OCI-LY3 (cell line): ENCODE measurements around the gene CATSPERD.
"Not testable (repeated sequence)": the region's sequence is repeated elsewhere in the genome, so short reads cannot be mapped to it uniquely, and the experiment has no call there.

Experiments
- H2AFZ ChIP-seq: fragments of 200-600, 300-600 bp; shearing (Covaris generic); 2 replicates; pipeline ENCODE4 v1.6.0; 2014; ENCODE audit warnings: antibody characterized with exemption, low read depth, low read length
- H3K27ac ChIP-seq: fragments of 200-600, 300-600 bp; sonication (generic); 2 replicates; pipeline ENCODE4 v1.5.1; 2014; ENCODE audit warnings: mild to moderate bottlenecking, low read length, moderate library complexity, mixed read lengths
- H3K27me3 ChIP-seq: fragments of 200-600, 300-600 bp; sonication (generic); 2 replicates; pipeline ENCODE4 v1.6.1; 2014; ENCODE audit warnings: low read depth, low read length, mixed read lengths
- H3K36me3 ChIP-seq: fragments of 200-600, 300-600 bp; sonication (generic); replicated peaks from 2 replicates; pipeline ENCODE3; 2014; ENCODE audit warnings: low read depth, low read length, mixed read lengths
- H3K4me1 ChIP-seq: fragments of 300-600, 200-600 bp; sonication (generic); 2 replicates; pipeline ENCODE4 v1.6.1; 2014; ENCODE audit warnings: low read length, mixed read lengths
- H3K4me2 ChIP-seq: fragments of 200-600, 300-600 bp; sonication (generic); 2 replicates; pipeline ENCODE4 v1.6.1; 2014; ENCODE audit warnings: low read length, mixed read lengths
- H3K4me3 ChIP-seq: fragments of 300-600, 200-600 bp; sonication (generic); 2 replicates; pipeline ENCODE4 v1.5.1; 2014; ENCODE audit warnings: antibody characterized with exemption, mild to moderate bottlenecking, low read length, moderate library complexity
- H3K79me2 ChIP-seq: fragments of 300-600, 200-600 bp; shearing (Covaris generic); 2 replicates; pipeline ENCODE4 v1.6.1; 2014; ENCODE audit warnings: mild to moderate bottlenecking, low read length, mixed read lengths
- H3K9ac ChIP-seq: fragments of 300-600, 200-600 bp; shearing (Covaris generic); 2 replicates; pipeline ENCODE4 v1.6.0; 2014; ENCODE audit warnings: mild to moderate bottlenecking, low read length, moderate library complexity
- H3K9me3 ChIP-seq: fragments of 200-600, 300-600 bp; shearing (Covaris generic); 2 replicates; pipeline ENCODE4 v1.6.1; 2014; ENCODE audit warnings: low read length, mixed read lengths; ENCODE audit not compliant: insufficient read depth
- H4K20me1 ChIP-seq: fragments of 200-600, 300-600 bp; sonication (generic); 2 replicates; pipeline ENCODE4 v1.6.1; 2016; ENCODE audit warnings: low read length, mixed read lengths; ENCODE audit not compliant: insufficient read depth
- CTCF ChIP-seq: fragments of 200-600, 300-600 bp; sonication (generic); IDR thresholded peaks from 2 replicates; pipeline ENCODE4 v1.5.1; 2014; ENCODE audit warnings: antibody characterized with exemption, low read length, low read depth
- EZH2phosphoT487 ChIP-seq: fragments of 200-600 bp; shearing (Covaris generic); IDR thresholded peaks from 2 replicates; pipeline ENCODE4 v1.6.1; 2018; ENCODE audit warnings: antibody characterized with exemption, mixed run types, low read depth

Gene CATSPERD

GRCh38 chr19:5687360-5688198 is 32.9 kb upstream of the CATSPERD start:
- TF ChIP-seq CTCF (no peak), EZH2phosphoT487 (no peak)
- peaks cover 22% of the 10 kb centered on the region for H4K20me1 ChIP-seq
- peaks cover 26% of the 10 kb centered on the region for H3K79me2 ChIP-seq
- peaks cover 22% of the 10 kb centered on the region for H3K36me3 ChIP-seq
- no peak overlapping the region for H3K9ac ChIP-seq
- peaks cover 16% of the 10 kb centered on the region for H3K4me1 ChIP-seq
- peak overlapping the region; percentile 72 for H3K4me2 ChIP-seq
- no peaks in the 10 kb centered on the region for H3K27me3 ChIP-seq
- no peak overlapping the region for H3K27ac ChIP-seq
- no peaks in the 10 kb centered on the region for H3K9me3 ChIP-seq
- H3K4me3 ChIP-seq, result peak overlapping the region; percentile 79
- H2AFZ ChIP-seq, result no peak overlapping the region

GRCh38 chr19:5688262-5688881 is 32.1 kb upstream of the CATSPERD start:
- not testable (repeated sequence) for H2AFZ ChIP-seq, H3K27me3 ChIP-seq, H3K9ac ChIP-seq, H3K27ac ChIP-seq, H3K9me3 ChIP-seq, H3K4me3 ChIP-seq, H3K4me2 ChIP-seq
- H4K20me1 ChIP-seq, result peaks cover 30% of the 10 kb centered on the region
- peaks cover 22% of the 10 kb centered on the region for H3K4me1 ChIP-seq
- peaks cover 30% of the 10 kb centered on the region for H3K36me3 ChIP-seq
- peaks cover 34% of the 10 kb centered on the region for H3K79me2 ChIP-seq

GRCh38 chr19:5690125-5690954 is 30.1 kb upstream of the CATSPERD start, which contains the start of gene RPL36:
RPL36 (plus strand) TSS chr19:5690295; CDS start chr19:5690508, 213 bp downstream.
- H4K20me1 ChIP-seq, result peaks cover 49% of the 10 kb centered on the region
- peaks cover 53% of the 10 kb centered on the region for H3K79me2 ChIP-seq
- peak; percentile 86 for TF ChIP-seq CTCF
- TF ChIP-seq EZH2phosphoT487, result no peak
- peak within 1 kb of the TSS; percentile 87 for H3K4me2 ChIP-seq
- H3K36me3 ChIP-seq, result peaks cover 47% of the 10 kb centered on the region
- peak within 1 kb of the TSS; percentile 61; the same call in 1 of the 2 replicates for H2AFZ ChIP-seq
- peak within 1 kb of the TSS; percentile 91 for H3K9ac ChIP-seq
- peaks cover 22% of the 10 kb centered on the region for H3K4me1 ChIP-seq
- H3K9me3 ChIP-seq, result no peaks in the 10 kb centered on the region
- H3K27me3 ChIP-seq, result no peaks in the 10 kb centered on the region
- peak within 1 kb of the TSS; percentile 78 for H3K27ac ChIP-seq
- H3K4me3 ChIP-seq, result peak within 1 kb of the TSS; percentile 91

- Histone ChIP-seq H3K4me3 (peak overlapping the region; percentile 91), H3K36me3 (peaks cover 55% of the 10 kb centered on the region), H3K9ac (peak overlapping the region; percentile 91), H3K27ac (peak overlapping the region; percentile 78), H4K20me1 (peaks cover 58% of the 10 kb centered on the region), H3K4me1 (peaks cover 17% of the 10 kb centered on the region), H2AFZ (no peak overlapping the region), H3K79me2 (peaks cover 62% of the 10 kb centered on the region), H3K4me2 (peak overlapping the region; percentile 87), H3K9me3 (no peaks in the 10 kb centered on the region), H3K27me3 (no peaks in the 10 kb centered on the region)
- TF ChIP-seq EZH2phosphoT487, result no peak
- TF ChIP-seq CTCF, result no peak
These were observed 29.2 kb upstream of the CATSPERD start for GRCh38 chr19:5690955-5691821.
